H1 (cell line): ENCODE results near the gene SCN1B.

ENCODE experiments used
- ATF3 ChIP-seq: IDR thresholded peaks from 2 replicates; pipeline ENCODE4 v1.6.1; 2011; ENCODE audit warnings: low read depth, mild to moderate bottlenecking, low read length; ENCODE audit not compliant: insufficient read depth
- HDAC2 ChIP-seq, 2 experiments: fragments of 300-600 bp in 1 of 2; sonication (generic) in 1 of 2; IDR thresholded peaks; 2 replicates each; pipeline ENCODE4 v1.6.1; 2011 to 2012; ENCODE audit warnings: low read depth in 2 of 2, low read length in 2 of 2, mild to moderate bottlenecking in 2 of 2, moderate library complexity in 2 of 2, borderline replicate concordance in 1 of 2, inconsistent platforms in 1 of 2
- JUND ChIP-seq: IDR thresholded peaks from 2 replicates; pipeline ENCODE4 v1.6.1; 2011; ENCODE audit warnings: mild to moderate bottlenecking, improper control_type of control experiment, low read length
- KDM5A ChIP-seq: fragments of 200-600 bp; IDR thresholded peaks from 2 replicates; pipeline ENCODE4 v1.7.1; 2012; ENCODE audit warnings: mild to moderate bottlenecking, low read length, inconsistent platforms, mixed read lengths
- NANOG ChIP-seq: IDR thresholded peaks from 2 replicates; pipeline ENCODE4 v1.6.1; 2011; ENCODE audit warnings: low read length, low read depth, mild to moderate bottlenecking, inconsistent platforms; ENCODE audit not compliant: insufficient read depth, poor library complexity, severe bottlenecking
- NRF1 ChIP-seq: IDR thresholded peaks from 2 replicates; pipeline ENCODE4 v1.6.1; 2011; ENCODE audit warnings: mild to moderate bottlenecking, low read depth, low read length, improper control_type of control experiment
- POLR2A ChIP-seq, 2 experiments: IDR thresholded peaks; 1 replicate in 1 of 2; 2 replicates in 1 of 2; pipeline ENCODE4 v1.6.1; 2011; ENCODE audit warnings: low read depth in 2 of 2, low read length in 2 of 2, mild to moderate bottlenecking in 2 of 2; ENCODE audit errors: control extremely low read depth in 1 of 2
- POLR2AphosphoS5 ChIP-seq: IDR thresholded peaks from 2 replicates; pipeline ENCODE4 v1.6.1; 2011; ENCODE audit warnings: low read depth, low read length
- RXRA ChIP-seq: IDR thresholded peaks from 2 replicates; pipeline ENCODE4 v1.6.1; 2011; ENCODE audit warnings: low read depth, mild to moderate bottlenecking, low read length, moderate library complexity; ENCODE audit not compliant: insufficient read depth
- TAF1 ChIP-seq: IDR thresholded peaks from 2 replicates; pipeline ENCODE4 v1.6.1; 2011; ENCODE audit warnings: mild to moderate bottlenecking, low read depth, low read length
- TF ChIP-seq, protein P1 (sequence below), 3 experiments: IDR thresholded peaks; 1 replicate in 2 of 3; 2 replicates in 1 of 3; pipeline versions ENCODE4 v1.5.1 to v1.6.1; 2011; ENCODE audit warnings: low read length in 3 of 3, mild to moderate bottlenecking in 3 of 3, inconsistent platforms in 2 of 3, low read depth in 1 of 3, moderate library complexity in 1 of 3; ENCODE audit not compliant: insufficient read depth in 1 of 3; ENCODE audit errors: control extremely low read depth in 1 of 3
- TF ChIP-seq, protein P2 (sequence below): IDR thresholded peaks from 2 replicates; pipeline ENCODE4 v1.6.1; 2012; ENCODE audit warnings: inconsistent platforms

- TF ChIP-seq, protein P1, sequence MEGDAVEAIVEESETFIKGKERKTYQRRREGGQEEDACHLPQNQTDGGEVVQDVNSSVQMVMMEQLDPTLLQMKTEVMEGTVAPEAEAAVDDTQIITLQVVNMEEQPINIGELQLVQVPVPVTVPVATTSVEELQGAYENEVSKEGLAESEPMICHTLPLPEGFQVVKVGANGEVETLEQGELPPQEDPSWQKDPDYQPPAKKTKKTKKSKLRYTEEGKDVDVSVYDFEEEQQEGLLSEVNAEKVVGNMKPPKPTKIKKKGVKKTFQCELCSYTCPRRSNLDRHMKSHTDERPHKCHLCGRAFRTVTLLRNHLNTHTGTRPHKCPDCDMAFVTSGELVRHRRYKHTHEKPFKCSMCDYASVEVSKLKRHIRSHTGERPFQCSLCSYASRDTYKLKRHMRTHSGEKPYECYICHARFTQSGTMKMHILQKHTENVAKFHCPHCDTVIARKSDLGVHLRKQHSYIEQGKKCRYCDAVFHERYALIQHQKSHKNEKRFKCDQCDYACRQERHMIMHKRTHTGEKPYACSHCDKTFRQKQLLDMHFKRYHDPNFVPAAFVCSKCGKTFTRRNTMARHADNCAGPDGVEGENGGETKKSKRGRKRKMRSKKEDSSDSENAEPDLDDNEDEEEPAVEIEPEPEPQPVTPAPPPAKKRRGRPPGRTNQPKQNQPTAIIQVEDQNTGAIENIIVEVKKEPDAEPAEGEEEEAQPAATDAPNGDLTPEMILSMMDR (IDR thresholded peaks at IDR 0.05; ENCODE audit: control extremely low read depth in 1 of 3, insufficient read depth in 1 of 3, low read depth in 1 of 3, low read length in 3 of 3) = no peak
- TF ChIP-seq, protein P2, sequence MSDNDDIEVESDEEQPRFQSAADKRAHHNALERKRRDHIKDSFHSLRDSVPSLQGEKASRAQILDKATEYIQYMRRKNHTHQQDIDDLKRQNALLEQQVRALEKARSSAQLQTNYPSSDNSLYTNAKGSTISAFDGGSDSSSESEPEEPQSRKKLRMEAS = no peak
- no peak for TF ChIP-seq NRF1
- TF ChIP-seq KDM5A = no peak
- TF ChIP-seq NANOG = no peak
- no peak for TF ChIP-seq RXRA
- no peak for TF ChIP-seq POLR2AphosphoS5
- TF ChIP-seq POLR2A (IDR thresholded peaks at IDR 0.05; ENCODE audit: control extremely low read depth in 1 of 2, low read depth in 2 of 2, low read length in 2 of 2) = no peak
- no peak for TF ChIP-seq TAF1
- no peak for TF ChIP-seq JUND
- TF ChIP-seq HDAC2 (IDR thresholded peaks at IDR 0.05; ENCODE audit: borderline replicate concordance in 1 of 2, low read depth in 2 of 2, low read length in 2 of 2) = no peak
- TF ChIP-seq ATF3 = no peak
Measured at GRCh38 chr19:35073941-35074340, 43.7 kb downstream of the SCN1B start.
